Muscle of leg (tissue), 16 donors: ENCODE data around the gene WDTC1. TPM values are rescaled to one million over a fixed set of nuclear protein-coding genes. Genes with fewer than 3 reads are reported as not detected.
A peak's percentile ranks its signal among the peaks of the same experiment; 100 is the strongest.
"Not testable (repeated sequence)": the region's sequence is repeated elsewhere in the genome, so short reads cannot be mapped to it uniquely, and the experiment has no call there.

Experiments
- DNase-seq: peaks from one replicate; pipeline ENCODE4 v3.0.0; 2013
- H3K27ac ChIP-seq: one replicate; pipeline ENCODE4 v1.5.1; 2013; ENCODE audit warnings: mild to moderate bottlenecking, low read length, control low read depth
- H3K27me3 ChIP-seq: one replicate; pipeline ENCODE4 v1.6.1; 2013; ENCODE audit warnings: low read length; ENCODE audit not compliant: control insufficient read depth, insufficient read depth
- H3K36me3 ChIP-seq: one replicate; pipeline ENCODE4 v1.6.1; 2013; ENCODE audit warnings: low read length; ENCODE audit not compliant: control insufficient read depth, insufficient read depth
- H3K4me1 ChIP-seq: one replicate; pipeline ENCODE4 v1.6.1; 2013; ENCODE audit warnings: low read length; ENCODE audit not compliant: control insufficient read depth, insufficient read depth
- H3K4me3 ChIP-seq: one replicate; pipeline ENCODE4 v1.5.1; 2013; ENCODE audit warnings: low read length, control low read depth
- H3K9me3 ChIP-seq: replicated peaks from 2 replicates; pipeline ENCODE4 v1.6.1; 2013; ENCODE audit warnings: low read depth, low read length; ENCODE audit not compliant: control insufficient read depth
- WGBS: methylation state at CpG from one replicate; pipeline ENCODE4 v1.1.5; 2013; ENCODE audit warnings: missing lambda C conversion rate; ENCODE audit not compliant: insufficient coverage; 5-methylcytosine and 5-hydroxymethylcytosine counted together
- long read RNA-seq, 11 donors: transcript quantifications; one replicate each; lab custom pipeline, GENCODE V29; 2026
- polyA plus RNA-seq, 8 donors: library from polyadenylated mRNA; unstranded; fragments of 120-200 nt; gene quantifications; one replicate each; pipeline versions ENCODE4 v1.2.1 to v1.2.3, GENCODE V29; 2013; ENCODE audit warnings: inconsistent platforms in 1 of 8, low replicate concordance in 1 of 8; ENCODE audit not compliant: insufficient read length in 8 of 8, insufficient read depth in 1 of 8
- total RNA-seq: library from RNA; stranded (reverse); fragments of 120-200 nt; gene quantifications from one replicate; pipeline ENCODE4 v1.2.4, GENCODE V29; 2013

WDTC1 gene
- total RNA-seq (11.3 TPM), polyA plus RNA-seq (10 to 100 TPM; 24.0 to 30.7 (median 27.7) TPM)
- long read RNA-seq, donor 1, full-length matches to known transcripts: 1 of 1 reads
- long read RNA-seq, donor 1, partial matches to known transcripts: 0 of 1 reads
- long read RNA-seq, donor 1, other reads (novel, unspliced or antisense): 0 of 1 reads
- long read RNA-seq, donor 2: 0 reads
- long read RNA-seq, donor 3, full-length matches to known transcripts: 9 of 14 reads
- long read RNA-seq, donor 3, partial matches to known transcripts: 5 of 14 reads
- long read RNA-seq, donor 3, other reads (novel, unspliced or antisense): 0 of 14 reads
- long read RNA-seq, donor 4, full-length matches to known transcripts: 2 of 2 reads
- long read RNA-seq, donor 4, partial matches to known transcripts: 0 of 2 reads
- long read RNA-seq, donor 4, other reads (novel, unspliced or antisense): 0 of 2 reads
- long read RNA-seq, donor 5, full-length matches to known transcripts: 4 of 4 reads
- long read RNA-seq, donor 5, partial matches to known transcripts: 0 of 4 reads
- long read RNA-seq, donor 5, other reads (novel, unspliced or antisense): 0 of 4 reads
- long read RNA-seq, donor 6, full-length matches to known transcripts: 4 of 4 reads
- long read RNA-seq, donor 6, partial matches to known transcripts: 0 of 4 reads
- long read RNA-seq, donor 6, other reads (novel, unspliced or antisense): 0 of 4 reads
- long read RNA-seq, donor 7: 0 reads
- long read RNA-seq, donor 8, full-length matches to known transcripts: 1 of 1 reads
- long read RNA-seq, donor 8, partial matches to known transcripts: 0 of 1 reads
- long read RNA-seq, donor 8, other reads (novel, unspliced or antisense): 0 of 1 reads
- long read RNA-seq, donor 9: 0 reads
- long read RNA-seq, donor 10: 0 reads
- long read RNA-seq, donor 11, full-length matches to known transcripts: 2 of 2 reads
- long read RNA-seq, donor 11, partial matches to known transcripts: 0 of 2 reads
- long read RNA-seq, donor 11, other reads (novel, unspliced or antisense): 0 of 2 reads

- H3K4me3 ChIP-seq: peak within 1 kb of the TSS; percentile 59
- peak; percentile 99 for DNase-seq
- H3K4me1 ChIP-seq: peaks cover 15% of the 10 kb centered on the region
- H3K36me3 ChIP-seq: no peaks in the 10 kb centered on the region
- WGBS: under 1% methylated on average over 49 of the region's 71 CpGs
- no peaks in the 10 kb centered on the region for H3K27me3 ChIP-seq
- peak within 1 kb of the TSS; percentile 38 for H3K27ac ChIP-seq
- no peaks in the 10 kb centered on the region for H3K9me3 ChIP-seq
Observed at GRCh38 chr1:27234049-27234882, at the start of gene WDTC1. WDTC1 (plus strand) TSS chr1:27234632; CDS start chr1:27261055, 26,423 bp downstream.

GRCh38 chr1:27184665-27185064 lies 49.8 kb upstream of the WDTC1 start:
- not testable (repeated sequence) for H3K36me3 ChIP-seq, H3K4me1 ChIP-seq, H3K9me3 ChIP-seq, H3K27ac ChIP-seq, H3K4me3 ChIP-seq, H3K27me3 ChIP-seq, DNase-seq
- WGBS: 81% methylated on average over 3 of the region's 3 CpGs

DNA sequence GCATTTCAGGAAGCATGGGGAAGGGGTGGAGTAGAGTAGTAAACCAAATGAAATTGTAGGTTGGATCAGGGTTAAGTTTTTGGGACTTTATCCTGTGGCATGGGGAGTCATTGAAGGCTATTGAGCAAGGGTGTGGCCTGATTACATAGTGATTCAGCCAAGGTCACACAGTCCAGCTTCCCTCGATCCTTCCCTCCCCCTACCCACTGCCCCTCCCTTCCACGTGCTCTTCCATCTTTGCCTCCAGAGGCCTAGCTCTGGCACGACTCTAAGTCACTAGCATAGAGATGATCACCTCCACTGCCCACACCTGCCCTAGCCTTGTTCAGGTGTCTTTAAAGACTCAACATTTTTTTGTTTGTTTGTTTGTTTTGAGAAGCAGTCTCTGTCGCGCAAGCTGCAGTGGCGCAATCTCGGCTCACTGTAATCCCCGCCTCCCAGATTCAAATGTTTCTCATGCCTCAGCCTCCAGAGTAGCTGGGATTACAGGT lies 42.3 kb upstream of the WDTC1 start:
- H3K27ac ChIP-seq: no peak overlapping the region
- no peaks in the 10 kb centered on the region for H3K4me1 ChIP-seq
- no peaks in the 10 kb centered on the region for H3K36me3 ChIP-seq
- no peaks in the 10 kb centered on the region for H3K9me3 ChIP-seq
- 73% methylated on average over 7 of the region's 8 CpGs for WGBS
- H3K27me3 ChIP-seq: no peaks in the 10 kb centered on the region
- H3K4me3 ChIP-seq: no peak overlapping the region
- no peak for DNase-seq

- Histone ChIP-seq H3K4me1 (no peaks in the 10 kb centered on the region), H3K27ac (no peak overlapping the region), H3K4me3 (no peak overlapping the region), H3K27me3 (no peaks in the 10 kb centered on the region), H3K36me3 (no peaks in the 10 kb centered on the region), H3K9me3 (no peaks in the 10 kb centered on the region)
- no CpG with 5 or more reads among the region's 1 CpG for WGBS
- no peak for DNase-seq
Observed at GRCh38 chr1:27193194-27193593, 41.2 kb upstream of the WDTC1 start.

- 93% methylated on average over 24 of the region's 24 CpGs for WGBS
- no peaks in the 10 kb centered on the region for H3K9me3 ChIP-seq
Observed at GRCh38 chr1:27201295-27201694, 33.1 kb upstream of the WDTC1 start.

DNA sequence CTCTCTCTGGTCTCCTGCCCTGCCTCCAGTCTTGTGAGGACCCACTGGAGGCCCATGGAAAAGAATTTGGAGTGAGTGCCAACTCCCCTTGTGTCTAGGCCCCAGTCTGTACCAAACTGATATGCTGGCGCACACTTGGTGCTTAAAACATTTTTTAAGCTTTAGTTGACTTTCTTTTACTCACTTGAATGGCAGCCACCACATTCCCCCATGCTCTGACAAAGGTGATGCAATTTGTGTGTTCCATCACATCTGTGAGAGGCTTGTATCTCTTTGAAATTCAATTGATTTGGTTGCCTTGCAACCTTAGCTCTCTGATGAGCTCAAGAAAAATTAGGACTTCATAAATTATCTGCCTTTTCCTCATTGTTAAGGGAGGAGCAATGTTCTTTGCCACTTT lies 30.5 kb upstream of the WDTC1 start:
- Histone ChIP-seq H3K36me3 (no peaks in the 10 kb centered on the region), H3K27ac (no peak overlapping the region), H3K9me3 (no peaks in the 10 kb centered on the region), H3K27me3 (no peaks in the 10 kb centered on the region), H3K4me1 (no peaks in the 10 kb centered on the region), H3K4me3 (no peak overlapping the region)
- no CpG with 5 or more reads among the region's 1 CpG for WGBS
- DNase-seq: no peak

More at GRCh38 chr1:27201295-27201694, 33.1 kb upstream of the WDTC1 start:
- H3K27ac ChIP-seq: no peak overlapping the region
- no peaks in the 10 kb centered on the region for H3K36me3 ChIP-seq
- H3K4me1 ChIP-seq: no peaks in the 10 kb centered on the region
- no peak overlapping the region for H3K4me3 ChIP-seq
- H3K27me3 ChIP-seq: no peaks in the 10 kb centered on the region
- DNase-seq: no peak

DNA sequence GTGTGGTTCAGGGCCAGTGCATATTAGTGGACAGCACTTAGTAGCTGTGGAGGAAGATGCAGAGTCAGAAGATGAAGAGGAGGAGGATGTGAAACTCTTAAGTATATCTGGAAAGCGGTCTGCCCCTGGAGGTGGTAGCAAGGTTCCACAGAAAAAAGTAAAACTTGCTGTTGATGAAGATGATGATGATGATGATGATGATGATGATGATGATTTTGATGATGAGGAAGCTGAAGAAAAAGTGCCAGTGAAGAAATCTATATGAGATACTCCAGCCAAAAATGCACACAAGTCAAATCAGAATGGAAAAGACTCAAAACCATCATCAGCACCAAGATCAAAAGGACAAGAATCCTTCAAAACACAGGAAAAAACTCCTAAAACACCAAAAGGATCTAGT lies 27.2 kb upstream of the WDTC1 start:
- H3K9me3 ChIP-seq, H3K27ac ChIP-seq, H3K4me1 ChIP-seq, H3K27me3 ChIP-seq, DNase-seq, H3K36me3 ChIP-seq, H3K4me3 ChIP-seq: not testable (repeated sequence)
- WGBS: 80% methylated on average over 1 of the region's 1 CpG

DNA sequence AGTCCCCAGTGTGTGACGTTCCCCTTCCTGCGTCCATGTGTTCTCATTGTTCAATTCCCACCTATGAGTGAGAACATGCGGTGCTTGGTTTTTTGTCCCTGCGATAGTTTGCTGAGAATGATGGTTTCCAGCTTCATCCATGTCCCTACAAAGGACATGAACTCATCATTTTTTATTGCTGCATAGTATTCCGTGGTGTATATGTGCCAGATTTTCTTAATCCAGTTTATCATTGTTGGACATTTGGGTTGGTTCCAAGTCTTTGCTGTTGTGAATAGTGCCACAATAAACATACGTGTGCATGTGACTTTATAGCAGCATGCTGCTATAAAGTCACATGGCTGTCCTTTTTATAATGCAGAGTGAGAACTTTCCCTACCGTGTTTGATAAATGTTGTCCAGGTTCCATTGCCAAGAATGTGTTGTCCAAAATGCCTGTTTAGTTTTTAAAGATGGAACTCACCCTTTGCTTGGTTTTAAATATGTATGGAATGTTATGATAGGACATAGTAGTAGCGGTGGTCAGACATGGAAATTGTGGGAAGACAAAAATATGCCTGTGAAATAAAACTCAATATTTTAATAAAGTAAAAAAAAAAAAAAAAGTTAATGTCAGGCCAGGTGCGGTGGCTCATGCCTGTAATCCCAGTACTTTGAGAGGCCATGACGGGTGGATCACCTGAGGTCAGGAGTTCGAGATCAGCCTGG lies 26.1 kb upstream of the WDTC1 start:
- H3K4me1 ChIP-seq, H3K36me3 ChIP-seq, H3K9me3 ChIP-seq, H3K27me3 ChIP-seq, DNase-seq, H3K4me3 ChIP-seq, H3K27ac ChIP-seq: not testable (repeated sequence)
- WGBS: 90% methylated on average over 3 of the region's 11 CpGs

DNA sequence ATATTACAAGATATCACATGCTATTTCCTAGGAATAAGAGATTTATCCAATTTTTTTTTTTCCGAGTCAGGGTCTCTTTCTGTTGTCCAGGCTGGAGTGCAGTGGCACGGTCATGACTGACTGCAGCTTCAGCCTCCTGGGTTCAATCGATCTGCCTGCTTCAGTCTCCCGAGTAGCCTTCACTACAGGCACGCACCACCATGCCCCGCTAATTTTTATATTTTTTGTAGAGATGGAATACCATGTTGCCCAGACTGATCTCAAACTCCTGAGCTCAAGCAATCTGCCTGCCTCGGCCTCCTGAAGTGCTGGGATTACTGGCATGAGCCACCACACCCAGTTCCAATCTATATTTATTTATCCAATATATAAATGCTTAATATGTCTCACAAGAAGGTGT lies 18.0 kb upstream of the WDTC1 start:
- DNase-seq: no peak
- Histone ChIP-seq H3K36me3 (no peaks in the 10 kb centered on the region), H3K4me1 (no peaks in the 10 kb centered on the region), H3K9me3 (no peaks in the 10 kb centered on the region), H3K27me3 (no peaks in the 10 kb centered on the region), H3K4me3 (no peak overlapping the region), H3K27ac (no peak overlapping the region)
- 92% methylated on average over 2 of the region's 7 CpGs for WGBS
